ENCODE data around the gene TEAD2.
"Not testable (repeated sequence)": the region's sequence is repeated elsewhere in the genome, so short reads cannot be mapped to it uniquely, and the experiment has no call there.

The TEAD2 gene

GRCh38 chr19:49335071-49335783 lies 27.0 kb downstream of the TEAD2 start, which contains the start of gene CD37:
Gene CD37, plus strand, starts transcription at chr19:49335406. Its CDS starts 135 bp downstream, at chr19:49335541.
- DNase-seq (ENCODE audit: insufficient read length, low spot score) (peak; percentile 58), FAIRE-seq (peak; percentile 81)
- TF ChIP-seq POLR2A (IDR thresholded peaks at IDR 0.05; ENCODE audit: low read depth, low read length) (peak; percentile 83), POU2F2 (IDR thresholded peaks at IDR 0.05; ENCODE audit: low read depth, low read length) (0 out of 2 replicates have a peak, but pooled peaks have one; percentile 13), TAF1 (IDR thresholded peaks at IDR 0.05; ENCODE audit: low read depth, low read length) (peak; percentile 74), PAX5 (IDR thresholded peaks at IDR 0.05; ENCODE audit: insufficient read depth, low read length, severe bottlenecking) (no peak), SPI1 (IDR thresholded peaks at IDR 0.05; ENCODE audit: low read depth, low read length) (peak; percentile 88), POLR2AphosphoS5 (IDR thresholded peaks at IDR 0.05; ENCODE audit: low read depth, low read length) (peak; percentile 87)

GRCh38 chr19:49333811-49334288 lies 28.4 kb downstream of the TEAD2 start:
- peak; percentile 94 for FAIRE-seq
- no peak for DNase-seq (ENCODE audit: insufficient read length, low spot score)
- peak; percentile 55; the same call in 1 of the 2 replicates for TF ChIP-seq TAF1 (IDR thresholded peaks at IDR 0.05; ENCODE audit: low read depth, low read length)
- TF ChIP-seq PAX5 (IDR thresholded peaks at IDR 0.05; ENCODE audit: insufficient read depth, low read length, severe bottlenecking): peak; percentile 57
- peak; percentile 73 for TF ChIP-seq POLR2A (IDR thresholded peaks at IDR 0.05; ENCODE audit: low read depth, low read length)
- peak; percentile 95 for TF ChIP-seq SPI1 (IDR thresholded peaks at IDR 0.05; ENCODE audit: low read depth, low read length)
- TF ChIP-seq POU2F2 (IDR thresholded peaks at IDR 0.05; ENCODE audit: low read depth, low read length): no peak; the same call in 1 of the 2 replicates
- TF ChIP-seq POLR2AphosphoS5 (IDR thresholded peaks at IDR 0.05; ENCODE audit: low read depth, low read length): peak; percentile 81

- DNase-seq (ENCODE audit: insufficient read length, low spot score) (no peak), FAIRE-seq (no peak)
- TF ChIP-seq PAX5 (IDR thresholded peaks at IDR 0.05; ENCODE audit: insufficient read depth, low read length, severe bottlenecking): no peak
- no peak for TF ChIP-seq TAF1 (IDR thresholded peaks at IDR 0.05; ENCODE audit: low read depth, low read length)
- no peak for TF ChIP-seq POLR2AphosphoS5 (IDR thresholded peaks at IDR 0.05; ENCODE audit: low read depth, low read length)
- no peak for TF ChIP-seq SPI1 (IDR thresholded peaks at IDR 0.05; ENCODE audit: low read depth, low read length)
- TF ChIP-seq POLR2A (IDR thresholded peaks at IDR 0.05; ENCODE audit: low read depth, low read length): no peak
- TF ChIP-seq POU2F2 (IDR thresholded peaks at IDR 0.05; ENCODE audit: low read depth, low read length): no peak
Observed at GRCh38 chr19:49333418-49333805, 28.8 kb downstream of the TEAD2 start.

GRCh38 chr19:49332691-49333417 lies 29.4 kb downstream of the TEAD2 start:
- not testable (repeated sequence) for FAIRE-seq; DNase-seq (ENCODE audit: insufficient read length, low spot score)

GRCh38 chr19:49331616-49332055 lies 30.6 kb downstream of the TEAD2 start:
- TF ChIP-seq SPI1 (IDR thresholded peaks at IDR 0.05; ENCODE audit: low read depth, low read length) (no peak), POLR2AphosphoS5 (IDR thresholded peaks at IDR 0.05; ENCODE audit: low read depth, low read length) (no peak), TAF1 (IDR thresholded peaks at IDR 0.05; ENCODE audit: low read depth, low read length) (no peak), PAX5 (IDR thresholded peaks at IDR 0.05; ENCODE audit: insufficient read depth, low read length, severe bottlenecking) (no peak), POU2F2 (IDR thresholded peaks at IDR 0.05; ENCODE audit: low read depth, low read length) (no peak), POLR2A (IDR thresholded peaks at IDR 0.05; ENCODE audit: low read depth, low read length) (no peak)
- DNase-seq (ENCODE audit: insufficient read length, low spot score) (no peak), FAIRE-seq (peak; percentile 96)

- DNase-seq (ENCODE audit: insufficient read length, low spot score); FAIRE-seq: not testable (repeated sequence)
Observed at GRCh38 chr19:49331187-49331586, 31.0 kb downstream of the TEAD2 start.

GRCh38 chr19:49328741-49329140 lies 33.5 kb downstream of the TEAD2 start:
- FAIRE-seq: peak; percentile 48
- no peak for DNase-seq (ENCODE audit: insufficient read length, low spot score)
- TF ChIP-seq TAF1 (IDR thresholded peaks at IDR 0.05; ENCODE audit: low read depth, low read length): no peak
- TF ChIP-seq POU2F2 (IDR thresholded peaks at IDR 0.05; ENCODE audit: low read depth, low read length): no peak
- TF ChIP-seq POLR2A (IDR thresholded peaks at IDR 0.05; ENCODE audit: low read depth, low read length): no peak
- TF ChIP-seq PAX5 (IDR thresholded peaks at IDR 0.05; ENCODE audit: insufficient read depth, low read length, severe bottlenecking): no peak
- TF ChIP-seq SPI1 (IDR thresholded peaks at IDR 0.05; ENCODE audit: low read depth, low read length): no peak
- TF ChIP-seq POLR2AphosphoS5 (IDR thresholded peaks at IDR 0.05; ENCODE audit: low read depth, low read length): no peak

GRCh38 chr19:49327878-49328544 lies 34.2 kb downstream of the TEAD2 start:
- TF ChIP-seq POU2F2 (IDR thresholded peaks at IDR 0.05; ENCODE audit: low read depth, low read length): no peak
- no peak for TF ChIP-seq POLR2A (IDR thresholded peaks at IDR 0.05; ENCODE audit: low read depth, low read length)
- TF ChIP-seq TAF1 (IDR thresholded peaks at IDR 0.05; ENCODE audit: low read depth, low read length): no peak
- no peak for TF ChIP-seq PAX5 (IDR thresholded peaks at IDR 0.05; ENCODE audit: insufficient read depth, low read length, severe bottlenecking)
- TF ChIP-seq SPI1 (IDR thresholded peaks at IDR 0.05; ENCODE audit: low read depth, low read length): no peak
- TF ChIP-seq POLR2AphosphoS5 (IDR thresholded peaks at IDR 0.05; ENCODE audit: low read depth, low read length): no peak
- DNase-seq (ENCODE audit: insufficient read length, low spot score) (no peak), FAIRE-seq (no peak)

GRCh38 chr19:49326165-49326704 lies 36.0 kb downstream of the TEAD2 start:
- peak; percentile 62 for FAIRE-seq
- TF ChIP-seq SPI1 (IDR thresholded peaks at IDR 0.05; ENCODE audit: low read depth, low read length): peak; percentile 90
- no peak for TF ChIP-seq PAX5 (IDR thresholded peaks at IDR 0.05; ENCODE audit: insufficient read depth, low read length, severe bottlenecking)
- DNase-seq (ENCODE audit: insufficient read length, low spot score): no peak

GRCh38 chr19:49325756-49326155 lies 36.5 kb downstream of the TEAD2 start:
- not testable (repeated sequence) for FAIRE-seq; DNase-seq (ENCODE audit: insufficient read length, low spot score)

Measured in GM12891 (cell line).